Activated CD4-positive, alpha-beta memory T cell treated with anti-CD3 and anti-CD28 coated beads, Interleukin-2, amount 10 ng/mL, durations not matched to agents 7 days and 5 days (primary cell): ENCODE measurements around the gene CDH4. TPM values are rescaled to one million over a fixed set of nuclear protein-coding genes. Genes with fewer than 3 reads are reported as not detected.

ENCODE experiments used
- CTCF ChIA-PET: fragments of 350-600 bp; sonication (Branson Sonifier 250); formaldehyde crosslinking; loops from one replicate; lab custom pipeline; 2021; ENCODE audit warnings: antibody characterized with exemption, inconsistent platforms; lab: Charles Lee
- POLR2A ChIA-PET: fragments of 350-600 bp; sonication (Branson Sonifier 250); formaldehyde crosslinking; loops from one replicate; lab custom pipeline; 2021; ENCODE audit warnings: antibody characterized with exemption; lab: Charles Lee
- DNase-seq: peaks from one replicate; pipeline ENCODE4 v3.0.0-alpha.2; 2020
- H3K27ac Mint-ChIP-seq: one replicate; pipeline ENCODE4 v1.8.0; 2021; ENCODE audit warnings: mild to moderate bottlenecking, mixed read lengths
- H3K27me3 Mint-ChIP-seq: one replicate; pipeline ENCODE4 v1.8.0; 2021; ENCODE audit warnings: mixed read lengths
- H3K36me3 Mint-ChIP-seq: one replicate; pipeline ENCODE4 v1.8.0; 2021; ENCODE audit warnings: low read depth, mixed read lengths
- H3K4me1 Mint-ChIP-seq: one replicate; pipeline ENCODE4 v1.8.0; 2021; ENCODE audit warnings: mixed read lengths
- H3K4me3 Mint-ChIP-seq: one replicate; pipeline ENCODE4 v1.8.0; 2021; ENCODE audit warnings: mild to moderate bottlenecking, mixed read lengths
- H3K9me3 Mint-ChIP-seq: one replicate; pipeline ENCODE4 v1.8.0; 2021; ENCODE audit warnings: mixed read lengths
- total RNA-seq, 2 experiments: library from RNA; stranded (reverse); gene quantifications; one replicate each; pipeline ENCODE4 v1.2.3, GENCODE V29; 2021

CDH4 gene
- total RNA-seq, 2 experiments from 2014 or later = 0.15 to 0.20 TPM

DNA sequence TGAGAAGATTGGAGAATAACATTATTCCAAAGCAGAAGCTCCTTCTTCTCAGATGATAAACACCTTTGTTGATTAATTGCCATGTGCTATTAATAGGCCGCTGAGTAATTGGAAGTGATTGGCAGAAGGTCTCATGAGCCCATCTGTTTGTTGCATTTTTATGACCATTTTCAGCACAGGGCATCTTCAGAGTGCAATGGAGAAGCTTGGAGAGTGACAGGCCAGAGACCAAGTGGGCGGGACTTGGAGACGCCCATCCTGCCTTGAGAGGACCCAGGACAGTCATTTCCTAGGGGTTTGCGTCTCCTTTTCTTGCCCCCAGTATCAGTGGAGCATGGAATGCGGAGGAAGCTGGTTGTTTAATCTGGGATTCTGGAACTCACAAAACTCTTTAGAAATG lies 89.5 kb downstream of the CDH4 start:
- H3K4me1 Mint-ChIP-seq = no peaks in the 10 kb centered on the region
- DNase-seq = no peak
- CTCF ChIA-PET = no interaction called here
- H3K27me3 Mint-ChIP-seq = no peaks in the 10 kb centered on the region
- POLR2A ChIA-PET = no interaction called here
- H3K36me3 Mint-ChIP-seq = no peaks in the 10 kb centered on the region
- peaks cover 3% of the 10 kb centered on the region for H3K9me3 Mint-ChIP-seq
- H3K27ac Mint-ChIP-seq = no peak overlapping the region
- no peak overlapping the region for H3K4me3 Mint-ChIP-seq

DNA sequence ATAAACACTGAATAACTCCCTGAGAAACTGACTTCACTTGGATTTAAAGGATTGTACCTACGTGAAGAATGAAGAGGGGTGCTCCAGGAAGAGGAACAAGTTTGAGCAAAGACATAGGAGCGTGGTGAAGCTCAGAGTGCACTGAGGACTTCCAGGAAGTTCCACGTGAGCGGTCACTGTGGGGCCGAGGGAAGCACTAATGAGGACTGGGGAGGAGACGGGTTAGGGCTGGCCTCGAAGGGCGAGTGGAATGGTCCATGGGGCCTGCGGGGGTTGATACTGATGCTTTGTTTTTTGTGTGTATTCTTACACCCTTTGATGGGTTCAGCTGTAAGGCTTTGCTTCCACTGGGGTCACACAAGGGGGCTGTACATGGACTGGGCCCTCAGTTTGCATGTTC lies 91.9 kb downstream of the CDH4 start:
- Mint-ChIP-seq H3K9me3 (peaks cover 6% of the 10 kb centered on the region), H3K27me3 (no peaks in the 10 kb centered on the region), H3K36me3 (no peaks in the 10 kb centered on the region), H3K27ac (no peak overlapping the region), H3K4me3 (no peak overlapping the region), H3K4me1 (no peaks in the 10 kb centered on the region)
- ChIA-PET CTCF (no interaction called here), POLR2A (no interaction called here)
- no peak for DNase-seq

DNA sequence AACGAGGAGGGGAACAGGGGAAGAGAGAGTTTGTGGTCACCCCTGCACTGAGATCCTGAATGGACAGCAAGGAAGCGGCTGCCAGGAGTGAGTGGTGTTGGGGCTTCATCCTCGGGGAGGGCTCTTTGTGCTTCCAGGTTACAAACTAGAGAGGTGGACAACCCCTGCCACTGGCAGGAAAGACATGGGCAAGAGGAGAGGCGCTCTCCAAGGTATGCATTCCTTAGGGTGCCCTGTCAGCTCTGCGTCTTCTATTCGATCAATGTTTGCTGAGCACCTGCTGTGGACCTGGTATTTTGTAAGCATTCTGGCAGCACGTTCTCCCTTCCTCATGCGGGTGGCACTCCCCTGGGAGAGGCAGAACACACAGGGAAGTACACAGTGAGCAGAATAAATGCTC lies 93.6 kb downstream of the CDH4 start:
- ChIA-PET CTCF (no interaction called here), POLR2A (no interaction called here)
- no peaks in the 10 kb centered on the region for H3K27me3 Mint-ChIP-seq
- H3K4me1 Mint-ChIP-seq = no peaks in the 10 kb centered on the region
- H3K9me3 Mint-ChIP-seq = peaks cover 6% of the 10 kb centered on the region
- DNase-seq = no peak
- H3K4me3 Mint-ChIP-seq = no peak overlapping the region
- no peak overlapping the region for H3K27ac Mint-ChIP-seq
- H3K36me3 Mint-ChIP-seq = no peaks in the 10 kb centered on the region

DNA sequence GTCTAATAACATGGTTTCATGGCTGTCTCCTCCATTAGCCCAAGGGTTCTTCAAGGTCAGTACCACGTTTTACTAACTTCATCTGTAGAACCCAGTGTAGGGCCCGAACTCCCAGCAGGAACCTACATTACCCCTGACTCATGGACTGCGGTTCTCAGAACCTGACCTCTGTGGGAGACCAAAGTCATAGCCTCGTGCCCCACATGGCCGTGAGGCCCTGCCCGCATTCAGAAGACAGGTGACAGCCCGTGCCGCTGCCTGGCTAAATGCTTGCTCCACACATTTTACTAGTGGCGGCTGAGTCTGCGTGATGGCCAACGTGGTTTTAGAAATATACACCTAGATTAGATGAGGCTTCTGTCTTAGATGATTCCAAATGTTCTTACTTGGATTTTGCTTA lies 94.9 kb downstream of the CDH4 start:
- Mint-ChIP-seq H3K27ac (no peak overlapping the region), H3K9me3 (peaks cover 6% of the 10 kb centered on the region), H3K36me3 (no peaks in the 10 kb centered on the region), H3K4me1 (no peaks in the 10 kb centered on the region), H3K27me3 (no peaks in the 10 kb centered on the region), H3K4me3 (no peak overlapping the region)
- no peak for DNase-seq
- ChIA-PET CTCF (no interaction called here), POLR2A (no interaction called here)

DNA sequence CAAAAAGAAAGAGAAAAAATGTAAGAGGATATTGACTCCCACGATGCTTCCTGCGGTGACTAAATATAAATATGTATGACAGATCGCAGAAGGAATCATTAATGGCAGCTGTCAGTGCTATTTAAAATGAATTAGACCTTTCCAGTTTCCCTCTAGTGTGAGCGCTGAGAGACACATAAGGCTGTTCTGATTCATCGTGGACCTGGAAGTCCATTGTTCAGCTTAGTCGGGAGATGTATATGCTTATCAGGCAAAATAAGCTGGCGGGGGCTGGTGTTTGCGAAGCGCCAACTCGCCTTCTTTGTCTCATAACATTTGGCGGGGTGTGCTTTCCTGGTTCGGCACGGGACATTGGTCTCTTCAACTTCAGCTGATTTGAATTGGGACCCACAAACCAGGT lies 95.4 kb downstream of the CDH4 start:
- POLR2A ChIA-PET = no interaction called here
- H3K9me3 Mint-ChIP-seq = peaks cover 6% of the 10 kb centered on the region

DNA sequence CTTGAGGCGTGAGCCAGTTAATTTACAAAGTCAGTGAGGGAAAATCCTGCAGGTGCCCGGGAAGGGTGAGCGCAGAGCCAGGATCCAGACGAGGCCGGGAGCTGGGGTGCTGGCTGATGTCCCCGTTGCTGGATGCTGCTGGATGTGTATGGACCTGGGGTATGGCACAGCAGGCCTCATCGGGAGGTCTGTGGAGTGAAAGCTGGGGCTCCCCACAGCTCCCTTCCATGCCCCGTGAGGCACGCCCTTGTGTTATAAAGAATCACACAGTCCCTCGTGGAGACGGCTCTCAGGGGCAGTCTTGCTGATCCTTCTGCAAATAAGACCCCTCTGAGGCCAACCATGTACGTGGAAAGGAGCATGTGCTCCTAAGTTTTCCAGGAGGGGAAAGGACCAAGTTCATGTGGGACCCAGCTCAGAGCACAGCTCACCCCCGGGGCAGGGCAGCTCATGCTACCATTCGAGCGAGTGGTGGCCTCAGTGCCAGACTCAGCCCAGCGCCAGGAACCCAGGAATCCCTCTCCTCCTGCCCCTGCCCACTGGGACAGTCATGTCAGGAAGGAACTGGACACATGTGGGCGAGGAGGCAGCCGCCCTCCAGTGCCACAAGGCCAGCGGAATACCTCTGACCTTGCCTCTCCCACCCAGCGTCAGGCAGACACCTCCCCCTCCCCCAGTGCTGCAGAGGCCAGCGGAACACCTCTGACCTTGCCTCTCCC lies 97.5 kb downstream of the CDH4 start:
- Mint-ChIP-seq H3K4me1 (no peaks in the 10 kb centered on the region), H3K36me3 (no peaks in the 10 kb centered on the region), H3K27ac (no peak overlapping the region), H3K9me3 (peaks cover 6% of the 10 kb centered on the region), H3K27me3 (no peaks in the 10 kb centered on the region), H3K4me3 (no peak overlapping the region)
- CTCF ChIA-PET = no interaction called here
- DNase-seq = no peak
- POLR2A ChIA-PET = no interaction called here

More for the DNA sequence above, 95.4 kb downstream of the CDH4 start:
- Mint-ChIP-seq H3K4me1 (no peaks in the 10 kb centered on the region), H3K36me3 (no peaks in the 10 kb centered on the region), H3K27me3 (no peaks in the 10 kb centered on the region), H3K27ac (no peak overlapping the region), H3K4me3 (no peak overlapping the region)
- CTCF ChIA-PET = no interaction called here
- DNase-seq = no peak

DNA sequence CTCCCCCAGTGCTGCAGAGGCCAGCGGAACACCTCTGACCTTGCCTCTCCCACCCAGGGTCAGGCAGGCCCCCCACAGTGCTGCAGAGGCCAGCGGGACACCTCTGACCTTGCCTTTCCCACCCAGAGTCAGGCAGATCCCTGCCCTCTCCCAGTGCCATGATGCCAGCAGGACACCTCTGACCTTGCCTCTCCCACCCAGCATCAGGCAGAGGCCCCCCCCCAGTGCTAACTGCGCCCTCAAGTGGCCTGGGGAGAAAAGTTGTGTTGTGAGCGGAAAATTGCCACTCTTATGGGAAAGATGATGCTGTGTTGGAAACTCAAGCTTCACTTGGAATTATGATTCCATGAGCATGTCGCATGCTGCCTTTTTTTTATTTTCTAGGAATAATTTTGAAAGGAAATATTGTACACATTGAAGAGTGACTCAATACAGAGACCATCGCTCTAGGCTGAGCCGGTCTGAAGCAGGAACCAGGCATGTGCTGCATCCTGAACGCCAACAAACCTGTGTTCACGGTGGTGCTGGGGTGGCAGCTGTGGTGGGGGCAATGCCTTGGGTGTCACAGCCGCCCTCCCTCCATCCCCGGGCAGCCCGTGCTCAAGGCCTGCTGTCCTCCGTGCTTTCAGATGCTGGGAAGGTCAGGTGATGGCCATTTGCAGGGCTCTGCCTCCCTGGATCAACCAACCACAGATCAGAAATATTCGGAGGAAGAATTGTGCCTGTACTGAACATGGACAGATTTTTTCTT lies 98.6 kb downstream of the CDH4 start:
- DNase-seq = no peak
- CTCF ChIA-PET = no interaction called here
- Mint-ChIP-seq H3K27me3 (no peaks in the 10 kb centered on the region), H3K9me3 (peaks cover 6% of the 10 kb centered on the region), H3K4me1 (no peaks in the 10 kb centered on the region), H3K4me3 (no peak overlapping the region), H3K36me3 (no peaks in the 10 kb centered on the region), H3K27ac (no peak overlapping the region)
- POLR2A ChIA-PET = no interaction called here

DNA sequence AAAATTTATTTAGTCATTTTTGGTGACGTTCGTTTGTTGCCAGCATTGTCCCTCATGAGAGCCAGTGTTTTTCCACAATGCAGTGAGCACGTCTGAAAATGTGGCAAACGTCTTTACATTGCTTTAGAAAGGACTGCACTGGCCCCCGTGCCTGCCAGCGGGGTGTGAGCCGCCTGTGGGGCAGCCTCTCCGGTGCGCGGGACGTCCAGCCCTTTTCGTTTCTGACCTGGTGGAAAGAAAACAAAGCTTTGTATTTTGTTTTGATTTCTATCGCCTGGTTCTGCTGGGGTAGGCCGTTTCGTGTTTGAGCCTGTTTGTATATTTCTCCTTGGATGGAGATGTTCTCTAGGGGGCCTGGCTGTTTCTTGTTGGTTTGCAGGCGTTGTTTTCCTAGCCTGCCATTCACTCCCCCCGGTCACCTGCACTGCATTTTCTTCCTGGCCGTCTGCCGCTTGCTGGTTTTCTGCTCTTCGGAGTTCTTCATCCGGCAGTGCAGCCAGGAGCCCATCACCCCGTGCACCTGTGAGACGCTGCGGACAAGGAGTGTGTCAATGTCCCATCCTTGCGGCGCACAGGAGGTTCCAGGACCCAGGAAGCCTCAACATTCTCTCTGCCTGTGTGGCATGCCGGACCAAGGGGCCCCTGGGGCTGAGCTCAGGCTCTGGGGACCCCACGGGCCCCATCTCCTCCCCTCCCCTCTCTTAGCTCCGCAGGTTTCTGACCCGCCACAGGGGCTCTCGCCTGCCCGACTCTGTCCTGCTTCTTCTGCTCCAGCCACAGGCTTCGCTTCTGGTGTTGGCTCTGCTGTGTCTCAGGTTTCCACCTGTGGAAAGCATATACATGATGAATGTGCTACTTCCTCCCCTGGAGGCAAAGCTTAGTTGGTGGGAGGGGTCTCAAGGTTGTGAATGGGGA lies 100.5 kb downstream of the CDH4 start:
- no peak overlapping the region for H3K4me3 Mint-ChIP-seq

DNA sequence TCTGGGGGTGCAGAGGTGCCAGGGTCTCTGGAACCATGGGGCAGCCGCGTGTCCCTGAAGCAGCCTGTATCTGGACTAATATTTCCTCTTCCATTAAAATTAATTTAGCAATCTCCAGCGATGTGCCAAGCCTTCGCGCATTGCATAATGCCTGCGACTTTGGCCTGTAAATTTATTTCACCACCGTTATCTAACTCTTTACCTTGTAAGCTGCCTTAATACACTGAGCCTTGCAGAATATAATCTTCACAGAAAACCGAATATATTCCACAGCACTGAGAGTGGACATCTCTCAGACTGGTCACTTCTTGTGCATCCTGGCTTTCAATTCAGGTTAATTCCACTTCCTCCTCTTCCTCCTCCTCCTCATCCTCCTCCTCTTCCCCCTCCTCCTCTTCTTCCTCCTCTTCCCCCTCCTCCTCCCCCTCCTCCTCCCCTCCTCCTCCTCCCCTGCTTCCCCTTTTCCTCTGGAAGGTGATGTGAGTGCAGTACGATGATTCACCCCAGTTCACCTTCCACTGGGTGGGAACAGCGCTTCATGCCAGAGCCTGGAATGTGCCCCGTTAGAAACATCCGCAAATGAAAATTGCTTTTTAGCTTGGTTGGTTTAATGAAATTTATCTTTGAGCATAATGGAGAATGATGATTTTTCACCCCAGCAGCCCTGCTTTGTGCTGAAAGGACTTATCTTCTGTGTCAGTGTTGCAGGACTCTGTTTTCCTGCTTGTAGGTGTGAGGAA lies 101.4 kb downstream of the CDH4 start:
- CTCF ChIA-PET = no interaction called here

More for the DNA sequence above, 100.5 kb downstream of the CDH4 start:
- CTCF ChIA-PET = no interaction called here
- Mint-ChIP-seq H3K27ac (no peak overlapping the region), H3K27me3 (no peaks in the 10 kb centered on the region), H3K36me3 (no peaks in the 10 kb centered on the region), H3K9me3 (peaks cover 3% of the 10 kb centered on the region), H3K4me1 (no peaks in the 10 kb centered on the region)
- POLR2A ChIA-PET = no interaction called here
- DNase-seq = no peak

DNA sequence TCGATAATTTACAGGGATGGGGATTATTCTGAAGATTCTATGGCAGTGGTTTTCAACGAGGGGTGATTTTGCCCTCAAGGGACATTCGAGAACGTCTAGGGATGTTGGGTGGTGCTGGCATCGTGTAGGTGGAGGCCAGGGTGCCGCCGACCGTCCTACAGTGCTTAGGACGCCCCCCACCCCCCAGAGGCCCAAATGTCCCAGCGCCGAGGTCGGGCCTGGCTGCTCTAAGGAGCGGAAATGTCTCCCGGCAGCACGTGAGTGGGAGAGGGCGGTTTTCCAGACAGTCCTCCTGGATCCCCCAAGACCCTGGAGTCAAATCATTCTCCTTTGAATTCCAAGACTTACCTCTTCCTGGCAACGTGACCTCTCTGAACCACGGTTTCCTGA lies 101.9 kb downstream of the CDH4 start:
- H3K27me3 Mint-ChIP-seq = no peaks in the 10 kb centered on the region
- H3K27ac Mint-ChIP-seq = no peak overlapping the region
- POLR2A ChIA-PET = no interaction called here
- no peaks in the 10 kb centered on the region for H3K9me3 Mint-ChIP-seq
- no peak for DNase-seq
- CTCF ChIA-PET = no interaction called here
- H3K4me3 Mint-ChIP-seq = no peak overlapping the region
- no peaks in the 10 kb centered on the region for H3K4me1 Mint-ChIP-seq
- no peaks in the 10 kb centered on the region for H3K36me3 Mint-ChIP-seq

More for the DNA sequence above, 101.4 kb downstream of the CDH4 start:
- no peak overlapping the region for H3K4me3 Mint-ChIP-seq
- DNase-seq = no peak
- no peaks in the 10 kb centered on the region for H3K27me3 Mint-ChIP-seq
- H3K27ac Mint-ChIP-seq = no peak overlapping the region
- H3K36me3 Mint-ChIP-seq = no peaks in the 10 kb centered on the region
- POLR2A ChIA-PET = no interaction called here
- no peaks in the 10 kb centered on the region for H3K4me1 Mint-ChIP-seq
- H3K9me3 Mint-ChIP-seq = no peaks in the 10 kb centered on the region

DNA sequence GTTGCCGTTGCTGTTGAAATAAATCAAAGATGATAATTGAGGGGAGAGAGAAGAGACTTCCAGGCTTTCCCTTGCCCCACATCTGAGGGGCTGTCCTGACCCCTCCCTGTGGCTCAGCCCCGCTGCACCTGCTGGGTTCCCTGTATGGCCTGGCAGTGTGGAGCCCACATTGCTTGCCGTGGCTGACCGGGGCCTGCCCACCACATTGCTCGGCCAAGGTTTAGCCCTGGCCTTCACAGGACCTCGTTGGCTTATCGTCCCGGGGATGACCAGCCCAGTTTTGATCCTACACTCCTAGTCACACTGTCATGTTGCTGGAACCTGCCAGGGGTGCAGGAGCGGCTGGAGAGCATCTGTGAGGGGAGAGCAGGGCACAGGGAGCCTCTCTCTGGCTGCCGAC lies 102.4 kb downstream of the CDH4 start:
- Mint-ChIP-seq H3K4me3 (no peak overlapping the region), H3K27ac (no peak overlapping the region), H3K36me3 (no peaks in the 10 kb centered on the region), H3K9me3 (no peaks in the 10 kb centered on the region), H3K27me3 (no peaks in the 10 kb centered on the region), H3K4me1 (no peaks in the 10 kb centered on the region)
- DNase-seq = no peak
- CTCF ChIA-PET = no interaction called here
- POLR2A ChIA-PET = no interaction called here

DNA sequence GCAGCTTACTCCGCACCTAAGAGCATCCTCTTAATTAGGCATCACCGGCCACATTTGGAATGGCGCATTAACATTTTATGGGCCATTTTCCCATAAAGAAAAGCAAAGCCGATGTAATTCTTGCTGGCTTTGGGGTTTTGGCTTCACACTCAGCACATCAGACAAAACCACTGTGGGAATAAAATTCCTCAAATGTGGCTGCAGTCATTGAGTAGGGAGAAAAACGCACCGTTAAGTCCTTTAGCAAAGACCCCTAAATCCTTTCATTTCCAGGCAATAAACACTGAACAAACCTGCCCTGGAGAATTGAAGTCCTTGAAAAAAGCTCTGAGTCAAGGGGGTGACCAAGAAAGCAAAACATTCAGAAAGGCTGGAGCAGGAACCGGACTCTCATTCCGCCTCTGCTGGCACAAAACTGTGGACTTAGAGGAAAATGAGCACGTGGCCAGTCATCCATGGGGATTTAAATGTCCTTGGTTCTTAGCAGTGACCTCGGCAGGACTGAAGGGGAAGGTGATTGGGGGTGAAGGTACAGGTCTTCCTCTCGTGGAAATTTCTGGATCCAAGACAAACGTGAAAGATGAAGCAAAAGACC lies 102.9 kb downstream of the CDH4 start:
- Mint-ChIP-seq H3K36me3 (no peaks in the 10 kb centered on the region), H3K27ac (no peak overlapping the region), H3K27me3 (no peaks in the 10 kb centered on the region), H3K4me3 (no peak overlapping the region), H3K9me3 (no peaks in the 10 kb centered on the region), H3K4me1 (no peaks in the 10 kb centered on the region)
- CTCF ChIA-PET = no interaction called here
- DNase-seq = no peak
- POLR2A ChIA-PET = no interaction called here
